Measurements from ENCODE around the gene WDR49.

- TF ChIP-seq ETV6 (conservative IDR thresholded peaks at IDR 0.05 in 1 of 2, IDR thresholded peaks at IDR 0.05 in 1 of 2; ENCODE audit: borderline replicate concordance in 1 of 2, low read depth in 1 of 2) (no peak), SPI1 (IDR thresholded peaks at IDR 0.05; ENCODE audit: borderline replicate concordance, insufficient read depth, low read depth, low read length) (no peak), SIN3A (IDR thresholded peaks at IDR 0.05; ENCODE audit: low read depth, low read length) (no peak), PBX3 (IDR thresholded peaks at IDR 0.05; ENCODE audit: insufficient replicate concordance, low read depth, low read length) (no peak), JUND (IDR thresholded peaks at IDR 0.05; ENCODE audit: low read depth, low read length) (no peak), EZH2 (IDR thresholded peaks at IDR 0.05; ENCODE audit: borderline replicate concordance, control insufficient read depth, low read depth, low read length) (no peak), CHD1 (IDR thresholded peaks at IDR 0.05; ENCODE audit: low read depth, low read length) (no peak), CTCF (IDR thresholded peaks at IDR 0.05 in 2 of 3, conservative IDR thresholded peaks at IDR 0.05 in 1 of 3; ENCODE audit: control insufficient read depth in 2 of 3, extremely low read depth in 1 of 3, insufficient read depth in 1 of 3, low read depth in 3 of 3, low read length in 3 of 3) (no peak), NR2C2 (IDR thresholded peaks at IDR 0.05; ENCODE audit: borderline replicate concordance, control insufficient read depth, insufficient read length, low read depth) (no peak), ELK1 (IDR thresholded peaks at IDR 0.05; ENCODE audit: low read depth, low read length) (no peak)
Measured at GRCh38 chr3:167450675-167451074, 203.1 kb downstream of the WDR49 start.
